Kidney (tissue), 14 donors: ENCODE measurements around the gene NRXN3. TPM values are rescaled to one million over a fixed set of nuclear protein-coding genes. Genes with fewer than 3 reads are reported as not detected.

Experiments used
- DNase-seq, 5 donors: peaks; one replicate each; pipeline ENCODE4 v3.0.0-alpha.2; 2013 to 2020
- FAIRE-seq: peaks from 2 replicates; lab custom pipeline; 2012; peaks lifted over from hg19 to GRCh38; lab: Jason Lieb, UNC
- H3K27ac ChIP-seq, 2 donors: one replicate each; pipeline ENCODE4 v1.7.0; 2013; ENCODE audit warnings: low read depth in 2 of 2, low read length in 2 of 2, inconsistent platforms in 1 of 2
- H3K27me3 ChIP-seq: one replicate; pipeline ENCODE4 v1.7.1; 2013; ENCODE audit warnings: low read length, inconsistent platforms; ENCODE audit not compliant: control insufficient read depth, insufficient read depth
- H3K36me3 ChIP-seq, 3 donors: one replicate each; pipeline versions ENCODE4 v1.7.0 to v1.7.1; 2013; ENCODE audit warnings: low read length in 3 of 3, control low read depth in 1 of 3, inconsistent platforms in 1 of 3; ENCODE audit not compliant: insufficient read depth in 3 of 3, control insufficient read depth in 2 of 3
- H3K4me1 ChIP-seq, 3 donors: one replicate each; pipeline versions ENCODE4 v1.7.0 to v1.7.1; 2013; ENCODE audit warnings: low read length in 3 of 3, inconsistent platforms in 1 of 3, low read depth in 1 of 3; ENCODE audit not compliant: control insufficient read depth in 2 of 3, insufficient read depth in 2 of 3
- H3K4me3 ChIP-seq, 3 donors: one replicate each; pipeline versions ENCODE4 v1.7.0 to v1.8.1; 2013; ENCODE audit warnings: low read length in 3 of 3, control low read depth in 1 of 3, inconsistent platforms in 1 of 3
- H3K9ac ChIP-seq, 3 donors: one replicate each; pipeline versions ENCODE4 v1.7.0 to v1.7.1; 2013; ENCODE audit warnings: low read length in 3 of 3, control low read depth in 1 of 3, inconsistent platforms in 1 of 3
- H3K9me3 ChIP-seq, 3 donors: one replicate each; pipeline versions ENCODE4 v1.7.0 to v1.7.1; 2013; ENCODE audit warnings: low read length in 3 of 3, control low read depth in 1 of 3, inconsistent platforms in 1 of 3; ENCODE audit not compliant: control insufficient read depth in 2 of 3, insufficient read depth in 1 of 3
- CTCF ChIP-seq: IDR thresholded peaks from 3 replicates; pipeline ENCODE4 v1.5.1; 2012; ENCODE audit warnings: mild to moderate bottlenecking, moderate library complexity, borderline replicate concordance; ENCODE audit not compliant: insufficient read depth; ENCODE audit errors: extremely low read depth
- intact Hi-C: fragments of 100-400 bp; cut with DNase I; formaldehyde crosslinking; loops from one replicate; pipeline ENCODE4 v1.11.1; 2022
- polyA plus RNA-seq: library from polyadenylated mRNA; stranded (reverse); fragments of 350-450 nt; fragmentation: Illumina TruSeq; extraction: RNeasy Lipid Tissue Mini Kit (QIAGEN cat#74804); gene quantifications from one replicate; pipeline ENCODE4 v1.2.3, GENCODE V29; 2014; ENCODE audit warnings: low read depth, low replicate concordance; ENCODE audit not compliant: insufficient read depth
- total RNA-seq: library from RNA; stranded (reverse); fragmentation: NEBNext Ultra II Directional; extraction: Animal tissue kit (Norgen Biotek cat#: 25700); gene quantifications from one replicate; pipeline ENCODE4 v1.2.1, GENCODE V29; 2021
- donor health status: control.
- donor health status: control.
- donor health status: control.
- donor health status: control.
- donor health status: control.
- donor health status: DM: yes; HTN: yes; CAD: no.
- donor health status: Normal renal cell carcinoma (clear cell type).

Gene NRXN3
- total and polyA plus RNA-seq, 2 donors from 2014 or later, result 1.5 to 2.4 TPM

DNA sequence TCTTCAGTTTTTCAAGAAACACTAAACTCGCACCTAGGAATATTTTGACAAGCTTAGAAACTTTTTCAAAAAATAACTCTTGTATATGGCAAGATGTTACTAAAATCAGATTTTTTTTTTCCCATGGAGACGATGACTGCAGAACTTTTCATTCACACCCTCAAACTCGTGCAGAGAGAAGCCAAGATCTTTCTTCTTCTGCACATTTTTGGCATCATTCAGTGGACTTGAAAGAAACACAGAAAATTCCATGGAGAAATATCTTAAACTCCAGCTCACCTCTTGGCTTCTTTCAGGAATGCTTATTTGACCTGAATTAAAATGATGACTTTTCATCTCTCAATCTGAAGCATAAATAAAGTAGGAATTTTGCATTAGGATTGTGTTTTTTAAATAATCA is 919.4 kb downstream of the NRXN3 start:
- FAIRE-seq (no peak), DNase-seq (no peak)
- no peak overlapping the region for H3K9ac ChIP-seq
- intact Hi-C loops, result no loop called here
- TF ChIP-seq CTCF, result no peak
- no peaks in the 10 kb centered on the region for H3K9me3 ChIP-seq
- no peaks in the 10 kb centered on the region for H3K27me3 ChIP-seq
- H3K27ac ChIP-seq, result no peak overlapping the region
- no peaks in the 10 kb centered on the region for H3K4me1 ChIP-seq
- H3K4me3 ChIP-seq, result no peak overlapping the region
- H3K36me3 ChIP-seq, result no peaks in the 10 kb centered on the region

GRCh38 chr14:79090641-79091180 is 920.5 kb downstream of the NRXN3 start:
- DNase-seq (no peak), FAIRE-seq (no peak)
- H3K4me3 ChIP-seq, result no peak overlapping the region
- H3K27me3 ChIP-seq, result no peaks in the 10 kb centered on the region
- no peak overlapping the region for H3K27ac ChIP-seq
- H3K9ac ChIP-seq, result no peak overlapping the region
- H3K9me3 ChIP-seq, result no peaks in the 10 kb centered on the region
- TF ChIP-seq CTCF, result no peak
- intact Hi-C loops, result no loop called here
- no peaks in the 10 kb centered on the region for H3K4me1 ChIP-seq
- no peaks in the 10 kb centered on the region for H3K36me3 ChIP-seq

- no peak for DNase-seq
- H3K9me3 ChIP-seq, result no peaks in the 10 kb centered on the region
- intact Hi-C loops, result no loop called here
Observed at GRCh38 chr14:79091381-79091963, 921.3 kb downstream of the NRXN3 start.

More at GRCh38 chr14:79091381-79091963, 921.3 kb downstream of the NRXN3 start:
- H3K9ac ChIP-seq, result no peak overlapping the region
- no peaks in the 10 kb centered on the region for H3K27me3 ChIP-seq
- no peak for TF ChIP-seq CTCF
- no peak overlapping the region for H3K4me3 ChIP-seq
- FAIRE-seq, result no peak
- H3K27ac ChIP-seq, result no peak overlapping the region
- H3K4me1 ChIP-seq, result no peaks in the 10 kb centered on the region
- H3K36me3 ChIP-seq, result no peaks in the 10 kb centered on the region
